Measurements from ENCODE around the gene DBET. TPM values are rescaled to one million over a fixed set of nuclear protein-coding genes. Genes with fewer than 3 reads are reported as not detected.
"Not testable (repeated sequence)": the region's sequence is repeated elsewhere in the genome, so short reads cannot be mapped to it uniquely, and the experiment has no call there.

Gene DBET
- total RNA-seq, 1 donor from 2014 or later = not detected

DNA sequence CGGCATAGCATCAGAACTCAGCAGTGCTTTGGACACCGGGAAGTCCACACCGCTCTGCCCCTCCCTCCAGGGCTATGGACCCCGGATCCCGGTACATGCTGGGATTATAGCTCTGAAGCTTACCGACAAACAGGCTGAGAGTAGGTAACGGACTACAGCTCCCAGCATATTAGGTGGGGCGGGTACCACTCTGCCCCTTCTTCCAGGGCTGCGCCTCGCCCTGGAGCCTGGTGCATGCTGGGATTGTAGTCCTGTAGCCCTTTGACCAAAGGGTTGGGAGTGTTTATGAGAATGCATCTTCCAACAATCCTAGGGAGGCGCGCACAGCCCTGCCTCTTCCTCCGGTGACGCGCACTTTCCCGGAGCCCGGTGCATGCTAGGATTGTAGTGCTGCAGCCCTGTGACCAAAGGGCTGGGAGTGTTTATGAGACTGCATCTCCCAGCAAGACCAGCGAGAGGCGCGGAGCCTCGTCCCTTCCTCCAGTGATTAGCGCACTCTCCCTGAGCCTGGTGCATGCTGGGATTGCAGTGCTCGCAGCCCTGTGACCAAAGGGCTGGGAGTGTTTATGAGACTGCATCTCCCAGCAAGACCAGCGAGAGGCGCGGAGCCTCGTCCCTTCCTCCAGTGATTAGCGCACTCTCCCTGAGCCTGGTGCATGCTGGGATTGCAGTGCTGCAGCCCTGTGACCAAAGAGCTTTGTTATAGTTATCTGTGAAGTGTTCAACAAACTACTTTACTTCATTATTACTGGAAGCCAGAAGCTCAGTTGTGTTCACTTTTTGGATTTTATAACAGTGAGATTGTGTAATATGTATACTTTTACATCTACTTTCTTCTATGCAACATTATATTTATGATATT lies 14.7 kb upstream of the DBET start:
- not testable (repeated sequence) for DNase-seq

DNA sequence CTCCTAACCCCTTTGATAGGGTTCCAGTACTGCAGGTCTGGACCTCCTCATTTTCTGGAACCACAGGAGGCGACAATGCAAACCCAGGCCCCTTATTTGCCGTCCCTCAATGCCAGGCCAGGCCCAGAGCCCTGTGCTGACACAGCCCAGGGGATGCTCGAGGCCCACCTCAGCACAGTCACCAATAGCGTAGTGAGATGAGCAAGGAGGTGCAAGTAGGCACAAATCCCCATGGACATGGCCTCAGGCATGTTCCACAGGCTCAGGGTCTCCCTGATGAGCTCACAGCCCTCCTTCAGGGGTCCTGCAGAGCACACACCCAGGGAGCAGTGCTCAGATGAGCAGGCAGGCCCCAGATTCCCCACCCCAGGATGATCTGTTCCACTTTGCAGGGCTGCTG lies 5.3 kb upstream of the DBET start:
- not testable (repeated sequence) for DNase-seq

DNA sequence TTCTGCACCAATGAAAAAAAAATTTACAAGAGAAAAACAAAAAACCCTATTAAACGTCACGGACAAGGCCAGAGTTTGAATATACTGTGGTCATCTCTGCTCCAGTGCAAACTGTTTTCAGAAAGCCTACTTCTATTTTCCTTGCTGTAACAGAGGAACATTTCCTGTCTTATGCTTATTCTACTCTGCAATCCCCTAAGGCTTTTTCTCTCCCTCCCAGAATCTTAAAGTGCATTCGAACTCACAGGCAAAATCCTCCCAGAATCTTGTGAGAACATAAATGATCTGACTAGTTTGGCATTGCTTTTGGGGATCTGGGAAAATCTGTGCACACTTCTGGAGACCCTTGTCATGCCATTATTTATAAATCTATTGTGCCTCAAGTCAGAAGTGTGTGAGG lies 503 bp downstream of the DBET start:
- not testable (repeated sequence) for DNase-seq

DNA sequence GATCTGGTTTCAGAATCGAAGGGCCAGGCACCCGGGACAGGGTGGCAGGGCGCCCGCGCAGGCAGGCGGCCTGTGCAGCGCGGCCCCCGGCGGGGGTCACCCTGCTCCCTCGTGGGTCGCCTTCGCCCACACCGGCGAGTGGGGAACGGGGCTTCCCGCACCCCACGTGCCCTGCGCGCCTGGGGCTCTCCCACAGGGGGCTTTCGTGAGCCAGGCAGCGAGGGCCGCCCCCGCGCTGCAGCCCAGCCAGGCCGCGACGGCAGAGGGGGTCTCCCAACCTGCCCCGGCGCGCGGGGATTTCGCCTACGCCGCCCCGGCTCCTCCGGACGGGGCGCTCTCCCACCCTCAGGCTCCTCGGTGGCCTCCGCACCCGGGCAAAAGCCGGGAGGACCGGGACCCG lies 4.0 kb downstream of the DBET start:
- not testable (repeated sequence) for DNase-seq

DNA sequence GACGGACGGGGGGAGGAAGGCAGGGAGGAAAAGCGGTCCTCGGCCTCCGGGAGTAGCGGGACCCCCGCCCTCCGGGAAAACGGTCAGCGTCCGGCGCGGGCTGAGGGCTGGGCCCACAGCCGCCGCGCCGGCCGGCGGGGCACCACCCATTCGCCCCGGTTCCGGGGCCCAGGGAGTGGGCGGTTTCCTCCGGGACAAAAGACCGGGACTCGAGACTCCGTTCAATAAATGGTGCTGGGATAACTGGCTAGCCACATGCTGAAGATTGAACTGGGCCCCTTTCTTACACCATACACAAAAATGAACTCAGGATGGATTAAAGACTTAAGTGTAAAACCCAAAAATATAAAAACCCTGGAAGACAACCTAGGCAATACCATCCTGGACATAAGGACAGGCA lies 28.8 kb downstream of the DBET start:
- DNase-seq = not testable (repeated sequence)

DNA sequence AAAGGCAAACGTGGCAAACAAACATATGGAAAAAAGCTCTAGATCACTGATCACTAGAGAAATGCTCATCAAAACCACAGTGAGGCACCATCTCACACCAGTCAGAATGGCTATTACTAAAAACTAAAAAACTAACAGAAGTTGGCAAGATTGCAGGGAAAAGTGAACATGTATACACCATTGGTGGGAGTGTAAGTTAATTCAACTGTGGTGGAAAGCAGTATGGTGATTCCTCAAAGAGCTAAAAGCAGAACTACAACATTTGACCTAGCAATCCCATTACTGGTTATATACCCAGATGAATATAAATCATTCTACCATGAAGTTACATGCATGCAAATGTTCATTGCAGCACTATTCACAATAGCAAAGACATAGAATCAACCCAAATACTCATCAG lies 29.7 kb downstream of the DBET start:
- DNase-seq = not testable (repeated sequence)

DNA sequence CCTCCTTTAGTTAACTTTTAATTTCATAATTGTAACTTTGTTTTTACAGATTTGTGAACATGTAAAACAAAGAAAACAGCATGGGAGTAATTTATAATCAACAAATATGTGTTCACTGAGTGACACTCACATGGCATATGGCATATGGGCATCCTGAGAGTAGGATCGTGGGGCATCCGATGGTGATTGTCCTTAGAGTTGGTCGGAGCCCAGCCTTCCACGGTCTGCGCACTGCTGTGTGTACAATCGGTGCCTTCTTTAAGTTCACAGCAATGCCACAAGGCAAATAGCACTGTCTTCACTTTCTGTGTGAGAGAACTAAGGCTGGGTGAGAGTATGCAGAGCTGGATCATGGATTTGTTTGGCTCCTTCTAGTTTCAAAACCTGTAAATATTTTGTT lies 31.0 kb downstream of the DBET start:
- not testable (repeated sequence) for DNase-seq

DNA sequence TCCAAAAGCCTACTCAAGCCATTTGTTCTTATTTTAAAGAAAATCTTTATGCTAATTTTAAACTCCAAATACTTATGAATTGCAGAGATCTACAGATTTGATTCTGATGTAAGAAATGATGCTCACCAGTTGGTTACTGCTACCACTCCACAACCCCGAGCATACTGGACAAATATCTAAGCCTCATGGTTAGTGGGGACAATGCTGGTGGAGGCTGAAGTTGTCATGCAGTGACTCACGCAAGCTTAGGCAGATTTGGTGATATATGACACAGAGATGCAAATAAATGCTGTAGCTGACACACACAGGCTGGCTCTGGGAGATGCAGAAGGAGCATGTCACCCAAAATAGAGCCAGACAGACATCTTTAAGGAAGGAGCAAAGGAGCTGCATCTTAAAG lies 35.3 kb downstream of the DBET start:
- not testable (repeated sequence) for DNase-seq

DNA sequence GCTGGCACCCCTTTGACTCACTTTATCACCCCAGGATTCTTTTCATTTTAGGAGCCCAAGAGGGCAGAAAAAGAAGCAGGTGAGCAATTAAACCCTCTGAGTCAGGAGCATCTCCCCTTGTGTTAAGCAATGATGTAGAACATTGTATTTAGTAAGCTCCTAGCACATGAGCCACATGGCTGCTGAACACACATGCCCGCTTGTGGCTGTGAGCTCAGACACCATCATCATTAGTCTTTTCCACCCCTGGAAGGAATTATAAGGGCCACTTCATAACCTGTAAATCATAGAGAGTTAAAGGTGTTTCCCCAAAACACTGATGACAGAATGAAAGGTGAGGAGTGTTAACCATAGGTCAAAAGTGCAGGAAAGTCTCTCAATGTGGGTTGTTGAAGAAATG lies 37.2 kb downstream of the DBET start:
- DNase-seq = not testable (repeated sequence)

DNA sequence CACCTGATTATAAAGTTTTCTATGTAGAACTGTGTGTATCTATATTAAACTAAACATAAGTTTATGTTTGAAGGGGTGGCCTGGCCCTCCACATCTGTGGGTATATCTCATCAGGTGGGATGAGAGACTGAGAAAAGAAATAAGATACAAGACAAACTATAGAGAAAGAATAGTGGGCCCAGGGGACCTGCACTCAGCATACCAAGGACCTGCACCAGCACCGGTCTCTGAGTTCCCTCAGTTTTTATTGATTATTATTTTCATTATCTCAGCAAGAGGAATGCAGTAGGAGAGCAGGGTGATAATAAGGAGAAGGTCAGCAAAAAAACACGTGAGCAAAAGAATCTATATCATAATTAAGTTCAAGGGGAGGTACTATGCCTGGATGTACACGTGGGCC lies 41.9 kb downstream of the DBET start:
- DNase-seq = not testable (repeated sequence)

DNA sequence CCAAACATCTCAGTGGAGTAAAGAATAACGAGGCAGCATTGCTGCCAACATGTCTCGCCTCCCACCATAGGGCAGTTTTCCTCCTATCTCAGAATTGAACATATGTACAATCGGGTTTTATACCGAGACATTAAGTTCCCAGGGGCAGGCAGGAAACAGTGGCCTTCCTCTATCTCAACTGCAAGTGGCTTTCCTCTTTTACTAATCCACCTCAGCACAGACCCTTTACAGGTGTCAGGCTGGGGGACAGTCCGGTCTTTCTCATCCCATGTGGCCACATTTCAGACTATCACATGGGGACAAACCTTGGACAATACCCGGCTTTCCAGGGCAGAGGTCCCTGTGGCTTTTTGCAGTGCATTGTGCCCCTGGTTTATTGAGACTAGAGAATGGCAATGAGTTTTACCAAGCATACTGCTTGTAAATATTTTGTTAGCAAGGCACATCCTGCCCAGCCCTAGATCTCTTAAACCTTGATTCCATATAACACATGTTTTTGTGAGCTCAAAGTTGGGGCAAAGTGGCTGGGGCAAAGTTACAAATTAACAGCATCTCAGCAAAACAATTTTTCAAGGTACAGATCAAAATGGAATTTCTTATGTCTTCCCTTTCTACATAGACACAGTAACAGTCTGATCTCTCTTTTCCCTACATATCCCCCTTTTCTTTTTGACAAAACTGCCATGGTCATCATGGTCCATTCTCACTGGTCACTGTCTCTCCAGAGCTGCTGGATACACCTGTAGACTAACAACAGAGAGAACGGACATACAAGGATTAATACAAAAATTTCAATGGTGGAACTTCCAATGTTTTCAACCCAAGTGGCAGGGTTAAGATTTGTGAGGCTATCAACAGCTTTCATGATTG lies 42.5 kb downstream of the DBET start:
- DNase-seq = not testable (repeated sequence)

DNA sequence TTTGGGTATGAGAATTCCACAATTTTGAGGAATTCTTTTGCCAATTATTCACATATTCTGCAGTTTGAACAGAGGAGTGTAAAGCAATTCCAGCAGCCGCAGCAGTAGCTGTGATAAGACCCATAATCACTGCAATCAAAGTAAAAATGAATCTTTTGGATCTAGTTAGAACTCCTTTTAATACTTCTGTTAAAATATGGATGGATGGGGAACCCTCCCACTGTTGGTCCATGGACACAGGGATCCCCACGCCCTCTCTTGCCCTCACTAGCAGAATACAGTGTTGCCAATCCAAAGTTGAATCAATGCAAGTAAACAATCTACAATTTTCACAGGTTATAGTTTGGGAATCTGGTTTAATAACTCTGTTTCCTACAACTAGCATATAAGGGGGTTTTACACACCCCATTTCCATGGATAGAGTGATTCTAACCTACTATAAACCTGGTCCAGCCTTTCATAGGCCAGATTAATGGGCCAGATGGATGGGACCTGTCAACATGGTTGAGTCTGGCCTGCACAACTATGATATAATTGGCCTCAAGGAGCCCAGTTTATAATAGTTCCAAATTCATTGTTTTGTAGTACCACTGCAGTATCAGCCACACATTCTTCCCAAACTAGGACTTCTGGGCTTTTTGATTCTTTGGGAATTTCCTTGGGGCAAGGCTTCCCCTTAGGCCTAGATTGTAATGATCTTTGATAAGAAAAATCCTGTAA lies 43.6 kb downstream of the DBET start:
- not testable (repeated sequence) for DNase-seq

DNA sequence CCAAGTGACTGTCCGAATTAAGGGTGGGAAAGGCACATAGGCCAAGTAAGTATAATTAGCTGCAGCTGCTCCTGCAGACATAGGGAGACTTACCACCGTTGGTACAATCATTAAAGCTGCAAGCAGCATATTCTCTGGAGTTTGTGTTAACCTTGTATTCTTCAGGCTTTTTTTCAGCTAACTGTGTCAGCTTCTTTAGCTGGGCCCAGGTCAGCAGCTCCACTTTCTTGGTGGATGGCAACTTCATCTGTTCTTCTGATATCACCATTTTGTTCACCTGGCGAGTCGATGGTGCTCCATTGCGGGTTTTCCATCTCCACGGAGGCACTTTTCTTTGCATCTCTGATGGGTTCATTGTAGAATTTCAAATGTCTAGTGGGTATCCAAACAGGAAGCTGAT lies 44.5 kb downstream of the DBET start:
- not testable (repeated sequence) for DNase-seq

DNA sequence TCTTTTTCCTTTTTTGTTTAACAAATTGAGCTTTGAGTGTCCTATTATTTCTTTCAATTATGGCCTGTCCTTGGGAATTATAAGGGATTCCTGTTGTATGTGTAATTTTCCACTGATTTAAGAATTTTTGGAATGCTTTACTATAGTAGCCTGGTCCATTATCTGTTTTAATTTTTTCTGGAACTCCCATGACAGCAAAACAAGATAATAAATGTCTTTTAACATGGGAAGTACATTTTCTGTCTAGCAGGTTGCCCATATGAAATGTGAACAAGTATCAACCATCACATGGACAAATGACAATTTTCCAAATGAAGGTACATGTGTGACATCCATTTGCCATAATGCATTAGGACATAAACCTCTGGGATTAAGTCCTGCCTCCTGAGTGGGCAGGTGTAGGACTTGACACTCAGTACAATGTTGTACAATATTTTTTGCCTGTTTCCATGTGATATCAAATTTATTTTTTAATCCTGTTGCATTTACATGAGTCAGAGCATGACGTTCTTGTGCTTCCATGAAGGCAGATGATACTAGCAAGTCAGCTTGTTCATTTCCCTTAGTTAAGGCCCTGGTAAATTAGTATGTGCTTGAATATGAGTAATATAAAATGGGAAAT lies 45.2 kb downstream of the DBET start:
- not testable (repeated sequence) for DNase-seq

DNA sequence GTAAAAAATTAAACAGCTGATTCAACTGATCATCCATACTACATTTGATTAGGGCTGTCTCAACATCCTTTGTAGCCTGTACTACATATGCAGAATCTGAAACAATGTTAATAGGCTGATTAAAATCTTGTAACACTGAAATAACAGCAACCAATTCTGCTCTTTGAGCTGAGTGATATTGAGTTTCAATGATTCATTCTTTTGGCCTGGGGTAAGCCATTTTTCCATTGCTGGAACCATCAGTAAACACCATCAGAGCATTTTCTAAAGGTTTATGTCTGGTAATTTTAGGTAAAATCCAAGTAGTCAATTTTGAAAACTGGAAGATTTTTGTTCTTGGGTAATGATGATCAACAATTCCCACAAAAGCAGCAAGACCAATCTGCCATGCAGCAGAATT lies 45.7 kb downstream of the DBET start:
- not testable (repeated sequence) for DNase-seq

DNA sequence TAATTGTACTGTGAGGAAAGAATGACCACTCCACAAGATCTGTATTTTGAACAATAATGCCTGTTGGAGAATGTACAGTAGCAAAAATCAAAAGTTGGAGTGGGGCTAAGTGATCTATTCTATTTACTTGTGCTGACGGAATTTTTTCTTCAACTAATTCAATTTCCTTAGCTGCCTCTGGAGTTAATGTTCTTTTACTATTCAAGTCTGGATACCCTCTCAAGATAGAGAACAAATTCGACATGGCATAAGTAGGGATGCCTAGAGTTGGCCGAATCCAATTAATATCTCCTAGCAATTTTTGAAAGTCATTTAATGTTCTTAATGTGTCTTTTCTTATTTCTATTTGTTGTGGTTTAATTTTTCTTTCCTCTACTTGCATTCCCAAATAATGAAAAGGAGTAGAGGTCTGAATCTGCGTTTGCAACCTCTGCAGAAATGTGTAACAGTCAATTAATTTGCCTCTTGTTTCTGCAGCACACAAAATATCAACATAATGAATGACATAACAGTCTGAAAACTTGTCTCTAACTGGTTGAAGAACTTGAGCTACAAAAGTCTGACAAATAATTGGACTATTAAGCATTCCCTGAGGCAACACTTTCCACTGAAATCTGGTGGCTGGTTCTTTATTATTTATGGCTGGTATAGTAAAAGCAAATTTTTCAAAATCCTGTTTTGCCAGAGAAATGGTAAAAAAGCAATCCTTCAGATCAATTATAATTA lies 46.4 kb downstream of the DBET start:
- not testable (repeated sequence) for DNase-seq

DNA sequence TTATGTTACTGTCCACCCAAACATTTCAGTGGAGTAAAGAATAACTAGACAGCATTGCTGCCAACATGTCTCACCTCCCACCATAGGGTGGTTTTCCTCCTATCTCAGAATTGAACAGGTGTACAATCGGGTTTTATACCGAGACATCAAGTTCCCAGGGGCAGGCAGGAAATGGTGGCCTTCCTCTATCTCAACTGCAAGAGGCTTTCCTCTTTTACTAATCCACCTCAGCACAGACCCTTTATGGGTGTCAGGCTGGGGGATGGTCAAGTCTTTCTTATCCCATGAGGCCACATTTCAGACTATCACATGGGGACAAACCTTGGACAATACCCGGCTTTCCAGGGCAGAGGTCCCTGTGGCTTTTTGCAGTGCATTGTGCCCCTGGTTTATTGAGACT lies 48.6 kb downstream of the DBET start:
- DNase-seq = not testable (repeated sequence)

DNA sequence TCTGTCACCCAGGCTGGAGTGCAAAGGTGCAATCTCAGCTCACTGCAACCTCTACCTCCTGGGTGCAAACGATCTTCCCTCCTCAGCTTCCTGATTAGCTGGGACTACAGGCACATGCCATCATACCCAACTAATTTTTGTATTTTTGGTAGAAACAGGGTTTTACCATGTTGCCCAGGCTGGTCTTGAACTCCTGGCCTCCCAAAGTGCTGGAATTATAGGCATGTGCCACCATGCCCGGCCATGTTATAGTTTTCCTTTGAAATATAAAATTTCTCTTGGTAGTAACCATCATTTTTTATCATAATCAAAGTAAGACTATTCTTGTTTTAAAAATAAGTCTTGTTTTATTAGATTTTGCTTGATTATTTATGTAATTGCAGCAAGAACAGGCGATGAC lies 50.7 kb downstream of the DBET start:
- DNase-seq = not testable (repeated sequence)

All from skin of body (tissue), 2 donors.